ENCODE results near the gene MMEL1.

The MMEL1 gene

GRCh38 chr1:2542246-2542915, 90.4 kb downstream of the MMEL1 start:
- in situ Hi-C loops (cut with MboI; ENCODE audit: low pct_unique_long_range_greater_than_20kb, low sequenced_read_pairs, unreplicated experiment) = loop anchor here (10.0 to 25.0 kb wide), 2 partner anchors 128 to 355 kb away; partner anchors contain the start of genes FAAP20 and PEX10
- no peak for DNase-seq (ENCODE audit: low spot score)
- TF ChIP-seq CTCF (IDR thresholded peaks at IDR 0.05; ENCODE audit: extremely low read depth, insufficient read depth, missing control alignments) = no peak

- in situ Hi-C loops (cut with MboI; ENCODE audit: low pct_unique_long_range_greater_than_20kb, low sequenced_read_pairs, unreplicated experiment) = loop anchor here (10.0 to 25.0 kb wide), 2 partner anchors 127 to 354 kb away; partner anchors contain the start of genes FAAP20 and PEX10
- no peak for DNase-seq (ENCODE audit: low spot score)
- no peak for TF ChIP-seq CTCF (IDR thresholded peaks at IDR 0.05; ENCODE audit: extremely low read depth, insufficient read depth, missing control alignments)
Observed at GRCh38 chr1:2541619-2542245, 91.1 kb downstream of the MMEL1 start.

DNA sequence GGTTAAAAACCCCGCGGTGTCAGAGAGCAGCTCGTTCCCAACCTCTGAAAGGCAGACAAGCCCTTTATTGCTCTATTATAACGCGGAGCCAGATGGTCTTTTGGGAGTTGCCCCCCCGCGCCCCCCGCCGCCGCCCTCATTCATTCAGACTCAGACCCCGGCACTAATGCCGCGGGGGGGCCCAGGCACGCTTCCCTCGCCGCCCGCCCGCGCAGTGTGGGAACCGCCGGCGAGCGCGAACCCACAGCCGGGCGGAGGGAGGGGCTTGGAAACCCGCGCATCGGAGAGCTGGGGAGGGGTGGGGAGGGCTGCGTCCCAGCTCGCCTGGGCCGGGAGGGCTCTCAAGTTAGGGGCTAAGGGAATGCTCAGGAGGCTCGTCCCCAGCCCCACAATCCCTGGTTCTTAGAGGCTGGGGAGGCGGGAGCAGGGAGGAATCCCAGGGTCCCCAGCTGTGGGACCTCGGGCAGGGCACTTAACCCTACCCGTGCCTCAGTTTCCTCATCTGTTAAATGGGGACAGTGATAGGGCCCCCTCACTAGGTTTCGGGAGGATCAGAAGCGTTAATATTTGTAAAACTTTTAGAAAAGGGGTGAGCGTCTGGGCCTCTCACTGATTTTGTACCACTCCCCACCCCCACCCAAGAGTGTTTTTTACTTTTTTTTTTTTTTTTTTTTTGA, 91.9 kb downstream of the MMEL1 start:
- in situ Hi-C loops (cut with MboI; ENCODE audit: low pct_unique_long_range_greater_than_20kb, low sequenced_read_pairs, unreplicated experiment) = loop anchor here (10.0 to 25.0 kb wide), 2 partner anchors 126 to 354 kb away; partner anchors contain the start of genes FAAP20 and PEX10
- TF ChIP-seq CTCF (IDR thresholded peaks at IDR 0.05; ENCODE audit: extremely low read depth, insufficient read depth, missing control alignments) = no peak
- DNase-seq (ENCODE audit: low spot score) = no peak

Measured in GM13977 (cell line).